ENCODE measurements around the gene SSTR4. TPM values are rescaled to one million over a fixed set of nuclear protein-coding genes. Genes with fewer than 3 reads are reported as not detected.

Gene SSTR4
- total RNA-seq, 1 donor from 2014 or later: not detected

GRCh38 chr20:22998476-22998875, 36.6 kb upstream of the SSTR4 start:
- Mint-ChIP-seq H3K36me3 (ENCODE audit: unreplicated experiment) (peaks cover 9% of the 10 kb centered on the region), H3K4me1 (ENCODE audit: low read depth, unreplicated experiment) (no peaks in the 10 kb centered on the region), H3K27me3 (ENCODE audit: unreplicated experiment) (peaks cover 4% of the 10 kb centered on the region), H3K27ac (ENCODE audit: unreplicated experiment) (no peak overlapping the region), H3K9me3 (ENCODE audit: unreplicated experiment) (no peaks in the 10 kb centered on the region), H3K4me3 (ENCODE audit: unreplicated experiment) (no peak overlapping the region)
- DNase-seq: no peak
- TF ChIP-seq CTCF (IDR thresholded peaks at IDR 0.05; ENCODE audit: partially characterized antibody, unreplicated experiment): no peak

- H3K36me3 Mint-ChIP-seq (ENCODE audit: unreplicated experiment): peaks cover 3% of the 10 kb centered on the region
- H3K9me3 Mint-ChIP-seq (ENCODE audit: unreplicated experiment): no peaks in the 10 kb centered on the region
- H3K4me1 Mint-ChIP-seq (ENCODE audit: low read depth, unreplicated experiment): no peaks in the 10 kb centered on the region
- H3K27me3 Mint-ChIP-seq (ENCODE audit: unreplicated experiment): peaks cover 4% of the 10 kb centered on the region
- H3K27ac Mint-ChIP-seq (ENCODE audit: unreplicated experiment): no peak overlapping the region
- DNase-seq: no peak
- TF ChIP-seq CTCF (IDR thresholded peaks at IDR 0.05; ENCODE audit: partially characterized antibody, unreplicated experiment): no peak
- no peak overlapping the region for H3K4me3 Mint-ChIP-seq (ENCODE audit: unreplicated experiment)
These were observed 35.4 kb upstream of the SSTR4 start for GRCh38 chr20:22999756-23000155.

- H3K4me3 Mint-ChIP-seq (ENCODE audit: unreplicated experiment): no peak overlapping the region
- no peaks in the 10 kb centered on the region for H3K36me3 Mint-ChIP-seq (ENCODE audit: unreplicated experiment)
- no peaks in the 10 kb centered on the region for H3K9me3 Mint-ChIP-seq (ENCODE audit: unreplicated experiment)
- no peak for TF ChIP-seq CTCF (IDR thresholded peaks at IDR 0.05; ENCODE audit: partially characterized antibody, unreplicated experiment)
- H3K27ac Mint-ChIP-seq (ENCODE audit: unreplicated experiment): no peak overlapping the region
- H3K27me3 Mint-ChIP-seq (ENCODE audit: unreplicated experiment): peaks cover 4% of the 10 kb centered on the region
- no peak for DNase-seq
- H3K4me1 Mint-ChIP-seq (ENCODE audit: low read depth, unreplicated experiment): no peaks in the 10 kb centered on the region
These were observed 34.7 kb upstream of the SSTR4 start for GRCh38 chr20:23000232-23000947.

GRCh38 chr20:23002276-23002675, 32.8 kb upstream of the SSTR4 start:
- Mint-ChIP-seq H3K4me1 (ENCODE audit: low read depth, unreplicated experiment) (no peaks in the 10 kb centered on the region), H3K36me3 (ENCODE audit: unreplicated experiment) (no peaks in the 10 kb centered on the region), H3K27me3 (ENCODE audit: unreplicated experiment) (peaks cover 4% of the 10 kb centered on the region), H3K4me3 (ENCODE audit: unreplicated experiment) (no peak overlapping the region), H3K27ac (ENCODE audit: unreplicated experiment) (no peak overlapping the region), H3K9me3 (ENCODE audit: unreplicated experiment) (no peaks in the 10 kb centered on the region)
- no peak for DNase-seq
- no peak for TF ChIP-seq CTCF (IDR thresholded peaks at IDR 0.05; ENCODE audit: partially characterized antibody, unreplicated experiment)

- H3K27ac Mint-ChIP-seq (ENCODE audit: unreplicated experiment): no peak overlapping the region
- no peak for TF ChIP-seq CTCF (IDR thresholded peaks at IDR 0.05; ENCODE audit: partially characterized antibody, unreplicated experiment)
- H3K4me3 Mint-ChIP-seq (ENCODE audit: unreplicated experiment): no peak overlapping the region
- H3K9me3 Mint-ChIP-seq (ENCODE audit: unreplicated experiment): no peaks in the 10 kb centered on the region
- no peak for DNase-seq
- peaks cover 4% of the 10 kb centered on the region for H3K27me3 Mint-ChIP-seq (ENCODE audit: unreplicated experiment)
- no peaks in the 10 kb centered on the region for H3K4me1 Mint-ChIP-seq (ENCODE audit: low read depth, unreplicated experiment)
- no peaks in the 10 kb centered on the region for H3K36me3 Mint-ChIP-seq (ENCODE audit: unreplicated experiment)
These were observed 32.0 kb upstream of the SSTR4 start for GRCh38 chr20:23003077-23003635.

Data from glutamatergic neuron (in vitro differentiated cells).